Stimulated activated CD4-positive, alpha-beta T cell treated with anti-CD3 and anti-CD28 coated beads, Interleukin-4, amount 100 ng/mL, for 4 hours (primary cell): Measurements from ENCODE around the gene BPIFB1.

ENCODE experiments used
- DNase-seq, 2 experiments: peaks; one replicate each; pipeline ENCODE4 v3.0.0-alpha.2; 2020

The BPIFB1 gene

GRCh38 chr20:33282991-33283555, at the start of gene BPIFB1:
BPIFB1 (plus strand) TSS chr20:33283214; CDS start chr20:33286074, 2,860 bp downstream.
- DNase-seq = no peak

GRCh38 chr20:33234050-33234449, 49.0 kb upstream of the BPIFB1 start:
- DNase-seq = no peak

- no peak for DNase-seq
Measured at GRCh38 chr20:33235696-33236095, 47.3 kb upstream of the BPIFB1 start, which contains the start of gene BPIFA1. BPIFA1 (plus strand) TSS chr20:33235996; CDS start chr20:33237712, 1,716 bp downstream.

GRCh38 chr20:33236351-33236750, 46.7 kb upstream of the BPIFB1 start:
- no peak for DNase-seq

GRCh38 chr20:33237989-33238388, 45.0 kb upstream of the BPIFB1 start:
- DNase-seq = no peak

- DNase-seq = no peak
Measured at GRCh38 chr20:33239418-33239817, 43.6 kb upstream of the BPIFB1 start.

- no peak for DNase-seq
Measured at GRCh38 chr20:33239979-33240736, 42.9 kb upstream of the BPIFB1 start.

GRCh38 chr20:33240923-33241322, 42.1 kb upstream of the BPIFB1 start:
- DNase-seq = no peak

- no peak for DNase-seq
Measured at GRCh38 chr20:33242319-33243100, 40.5 kb upstream of the BPIFB1 start.

- DNase-seq = no peak
Measured at GRCh38 chr20:33246077-33246476, 36.9 kb upstream of the BPIFB1 start.

- no peak for DNase-seq
Measured at GRCh38 chr20:33249456-33249855, 33.6 kb upstream of the BPIFB1 start.

GRCh38 chr20:33250666-33251065, 32.3 kb upstream of the BPIFB1 start:
- DNase-seq = no peak

- DNase-seq = no peak
Measured at GRCh38 chr20:33251496-33251895, 31.5 kb upstream of the BPIFB1 start.

GRCh38 chr20:33252460-33252859, 30.6 kb upstream of the BPIFB1 start:
- DNase-seq = no peak

- no peak for DNase-seq
Measured at GRCh38 chr20:33255005-33255404, 28.0 kb upstream of the BPIFB1 start.

GRCh38 chr20:33257237-33257636, 25.8 kb upstream of the BPIFB1 start:
- DNase-seq = no peak

- no peak for DNase-seq
Measured at GRCh38 chr20:33259371-33259770, 23.6 kb upstream of the BPIFB1 start.

GRCh38 chr20:33261465-33261864, 21.5 kb upstream of the BPIFB1 start:
- DNase-seq = no peak

GRCh38 chr20:33262658-33263065, 20.4 kb upstream of the BPIFB1 start:
- no peak for DNase-seq

GRCh38 chr20:33263784-33264183, 19.2 kb upstream of the BPIFB1 start:
- no peak for DNase-seq

GRCh38 chr20:33267701-33268100, 15.3 kb upstream of the BPIFB1 start:
- no peak for DNase-seq

GRCh38 chr20:33272155-33272873, 10.7 kb upstream of the BPIFB1 start:
- no peak for DNase-seq
